ENCODE data around the gene VHLL.
"Not testable (repeated sequence)": the region's sequence is repeated elsewhere in the genome, so short reads cannot be mapped to it uniquely, and the experiment has no call there.

Gene VHLL

DNA sequence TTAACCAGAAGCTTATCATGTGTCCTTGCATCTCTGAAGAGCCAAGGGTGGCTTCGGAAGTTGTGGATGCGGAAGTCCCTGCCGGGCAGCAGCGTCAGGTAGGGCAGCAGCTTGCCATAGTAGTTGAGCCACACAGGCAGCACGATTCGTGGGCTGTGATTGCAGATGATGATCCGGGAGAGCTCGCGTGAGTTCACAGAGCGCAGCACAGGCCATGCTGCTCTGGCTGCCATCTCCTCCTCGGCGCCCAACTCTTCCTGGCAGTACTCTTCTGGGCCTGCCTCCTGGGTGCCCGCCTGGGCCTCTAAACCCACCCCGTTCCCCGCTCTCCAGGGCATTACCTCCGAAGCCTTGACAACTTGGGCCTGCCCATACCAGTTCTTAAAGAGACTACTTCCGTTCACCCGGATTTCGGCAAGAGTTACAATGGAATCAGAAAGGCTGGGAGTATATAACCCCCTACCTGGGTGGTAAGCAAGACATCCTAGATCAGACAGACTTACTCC, at the start of gene VHLL:
Gene VHLL (minus strand): TSS at position 456 of the 506 bp plus-strand sequence. CDS start 118 bp downstream, at position 338.
- DNase-seq (ENCODE audit: extremely low read depth, low read depth): no peak
- TF ChIP-seq, protein P1, sequence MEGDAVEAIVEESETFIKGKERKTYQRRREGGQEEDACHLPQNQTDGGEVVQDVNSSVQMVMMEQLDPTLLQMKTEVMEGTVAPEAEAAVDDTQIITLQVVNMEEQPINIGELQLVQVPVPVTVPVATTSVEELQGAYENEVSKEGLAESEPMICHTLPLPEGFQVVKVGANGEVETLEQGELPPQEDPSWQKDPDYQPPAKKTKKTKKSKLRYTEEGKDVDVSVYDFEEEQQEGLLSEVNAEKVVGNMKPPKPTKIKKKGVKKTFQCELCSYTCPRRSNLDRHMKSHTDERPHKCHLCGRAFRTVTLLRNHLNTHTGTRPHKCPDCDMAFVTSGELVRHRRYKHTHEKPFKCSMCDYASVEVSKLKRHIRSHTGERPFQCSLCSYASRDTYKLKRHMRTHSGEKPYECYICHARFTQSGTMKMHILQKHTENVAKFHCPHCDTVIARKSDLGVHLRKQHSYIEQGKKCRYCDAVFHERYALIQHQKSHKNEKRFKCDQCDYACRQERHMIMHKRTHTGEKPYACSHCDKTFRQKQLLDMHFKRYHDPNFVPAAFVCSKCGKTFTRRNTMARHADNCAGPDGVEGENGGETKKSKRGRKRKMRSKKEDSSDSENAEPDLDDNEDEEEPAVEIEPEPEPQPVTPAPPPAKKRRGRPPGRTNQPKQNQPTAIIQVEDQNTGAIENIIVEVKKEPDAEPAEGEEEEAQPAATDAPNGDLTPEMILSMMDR (IDR thresholded peaks at IDR 0.05; ENCODE audit: low read depth, low read length, missing control alignments): no peak
- no peak within 1 kb of the TSS for H3K4me3 ChIP-seq (replicated peaks; ENCODE audit: low read depth, low read length)

DNA sequence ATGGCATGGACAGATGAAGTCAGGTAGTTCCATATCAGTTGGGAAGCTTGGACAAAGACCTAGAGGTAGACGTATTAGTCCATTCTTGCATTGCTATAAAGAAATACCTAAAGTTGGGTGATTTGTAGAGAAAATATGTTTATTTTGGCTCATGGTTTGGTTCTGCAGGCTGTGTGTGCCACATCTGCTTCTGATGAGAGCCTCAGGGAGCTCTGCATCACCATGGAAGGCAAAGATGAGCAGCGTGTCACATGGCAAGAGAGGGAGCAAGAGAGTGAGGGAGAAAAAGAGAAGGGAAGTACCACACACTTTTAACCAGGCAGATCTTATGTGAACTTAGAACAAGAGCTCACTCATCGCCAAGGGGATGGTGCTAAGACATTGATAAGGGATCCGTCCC, 48.2 kb upstream of the VHLL start:
- TF ChIP-seq, protein P1 (IDR thresholded peaks at IDR 0.05; ENCODE audit: low read depth, low read length, missing control alignments): no peak
- peak; percentile 72 for DNase-seq (ENCODE audit: extremely low read depth, low read depth)
- no peak overlapping the region for H3K4me3 ChIP-seq (replicated peaks; ENCODE audit: low read depth, low read length)

DNA sequence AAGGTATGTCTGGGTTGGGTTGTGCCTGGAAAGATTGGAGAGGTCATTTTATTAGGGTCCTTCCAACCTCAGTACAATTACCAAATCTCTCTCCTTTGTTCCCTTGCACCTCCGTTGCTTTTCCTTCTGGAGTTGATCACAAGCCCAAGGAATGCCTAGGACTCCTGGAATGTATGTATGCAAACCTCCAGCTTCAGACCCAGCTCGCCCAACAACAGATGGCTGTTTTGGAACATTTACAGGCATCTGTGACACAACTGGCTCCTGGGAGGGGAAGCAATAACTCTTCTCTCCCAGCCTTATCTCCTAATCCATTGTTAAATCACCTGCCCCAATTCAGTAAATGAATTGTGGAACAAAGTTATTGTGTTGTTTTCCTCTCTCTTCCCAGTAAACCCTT, 47.5 kb upstream of the VHLL start:
- peak; percentile 57 for DNase-seq (ENCODE audit: extremely low read depth, low read depth)
- TF ChIP-seq, protein P1 (IDR thresholded peaks at IDR 0.05; ENCODE audit: low read depth, low read length, missing control alignments): no peak
- no peak overlapping the region for H3K4me3 ChIP-seq (replicated peaks; ENCODE audit: low read depth, low read length)

DNA sequence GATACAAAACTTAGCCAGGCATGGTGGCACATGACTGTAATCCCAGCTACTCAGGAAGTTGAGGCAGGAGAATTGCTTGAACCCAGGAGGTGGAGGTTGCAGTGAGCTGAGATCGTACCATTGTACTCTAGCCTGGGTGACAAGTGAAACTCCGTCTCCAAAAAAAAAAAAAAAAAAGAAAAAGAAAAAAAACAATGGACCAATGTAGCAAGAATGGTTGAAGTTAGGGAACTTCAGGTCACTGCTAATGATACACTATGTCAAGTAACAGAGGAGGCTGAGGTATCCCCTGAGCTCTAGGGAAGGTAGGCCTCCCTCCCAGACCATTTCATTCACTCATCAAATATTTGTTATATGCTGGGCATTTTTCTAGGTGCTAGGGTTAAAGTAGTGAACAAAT, 46.9 kb upstream of the VHLL start:
- DNase-seq (ENCODE audit: extremely low read depth, low read depth); H3K4me3 ChIP-seq (replicated peaks; ENCODE audit: low read depth, low read length): not testable (repeated sequence)

DNA sequence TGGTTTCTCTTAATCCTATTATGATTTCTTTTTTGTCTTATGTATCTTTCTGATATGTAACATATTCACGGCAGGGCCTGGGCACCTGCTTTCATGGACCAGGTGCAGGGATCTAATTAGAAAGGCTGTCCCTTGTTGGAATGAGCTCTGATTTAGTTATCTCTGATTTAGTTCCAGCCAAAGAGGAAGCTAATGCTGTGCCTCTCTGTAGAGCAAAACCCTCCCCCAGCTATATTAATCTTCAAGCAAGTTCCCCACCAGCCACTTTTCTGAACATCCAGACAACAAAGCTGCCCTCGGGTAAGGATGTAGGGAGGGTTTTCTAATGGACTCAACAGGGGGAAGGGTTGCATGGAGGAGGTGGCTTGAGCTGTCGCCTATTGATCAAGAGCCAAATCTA, 45.3 kb upstream of the VHLL start:
- DNase-seq (ENCODE audit: extremely low read depth, low read depth): no peak
- TF ChIP-seq, protein P1 (IDR thresholded peaks at IDR 0.05; ENCODE audit: low read depth, low read length, missing control alignments): no peak
- H3K4me3 ChIP-seq (replicated peaks; ENCODE audit: low read depth, low read length): no peak overlapping the region

DNA sequence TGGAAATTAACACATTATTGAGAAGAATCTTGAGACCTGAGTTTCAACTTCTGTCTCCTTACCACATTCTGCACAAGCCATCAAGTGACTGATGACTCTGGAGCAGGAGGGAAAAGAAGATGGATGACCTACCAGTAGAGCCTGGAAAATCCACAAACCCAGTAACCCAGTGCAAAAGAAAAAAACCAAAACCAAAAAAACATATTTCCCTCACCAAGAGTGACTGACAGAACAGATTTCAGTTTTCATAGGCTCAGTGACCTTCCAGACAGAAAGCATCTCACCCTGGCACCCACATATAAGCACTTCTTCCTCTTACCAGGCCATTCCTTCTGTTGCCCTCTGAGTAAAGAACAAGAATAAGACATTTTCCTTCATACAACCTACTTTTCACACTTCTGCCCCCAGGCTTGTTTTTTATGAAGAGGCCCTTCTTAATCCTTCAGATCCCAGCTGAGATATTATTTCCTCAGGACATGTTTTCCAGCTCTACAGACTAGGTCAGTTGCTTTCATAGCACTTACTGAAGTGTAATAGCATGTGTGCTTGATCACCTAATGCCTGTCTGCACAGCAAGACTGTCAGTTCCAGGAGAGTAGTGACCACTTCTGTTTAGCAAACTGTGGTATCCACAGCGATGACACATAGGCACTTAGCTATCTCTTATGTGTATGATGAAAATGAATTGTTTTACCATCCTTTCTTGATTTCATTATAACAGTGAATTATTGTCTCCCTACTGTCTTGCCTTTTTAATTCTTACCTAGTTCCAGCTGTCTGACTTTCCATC, 43.3 kb upstream of the VHLL start:
- peak; percentile 22 for DNase-seq (ENCODE audit: extremely low read depth, low read depth)
- no peak overlapping the region for H3K4me3 ChIP-seq (replicated peaks; ENCODE audit: low read depth, low read length)
- TF ChIP-seq, protein P1 (IDR thresholded peaks at IDR 0.05; ENCODE audit: low read depth, low read length, missing control alignments): no peak

DNA sequence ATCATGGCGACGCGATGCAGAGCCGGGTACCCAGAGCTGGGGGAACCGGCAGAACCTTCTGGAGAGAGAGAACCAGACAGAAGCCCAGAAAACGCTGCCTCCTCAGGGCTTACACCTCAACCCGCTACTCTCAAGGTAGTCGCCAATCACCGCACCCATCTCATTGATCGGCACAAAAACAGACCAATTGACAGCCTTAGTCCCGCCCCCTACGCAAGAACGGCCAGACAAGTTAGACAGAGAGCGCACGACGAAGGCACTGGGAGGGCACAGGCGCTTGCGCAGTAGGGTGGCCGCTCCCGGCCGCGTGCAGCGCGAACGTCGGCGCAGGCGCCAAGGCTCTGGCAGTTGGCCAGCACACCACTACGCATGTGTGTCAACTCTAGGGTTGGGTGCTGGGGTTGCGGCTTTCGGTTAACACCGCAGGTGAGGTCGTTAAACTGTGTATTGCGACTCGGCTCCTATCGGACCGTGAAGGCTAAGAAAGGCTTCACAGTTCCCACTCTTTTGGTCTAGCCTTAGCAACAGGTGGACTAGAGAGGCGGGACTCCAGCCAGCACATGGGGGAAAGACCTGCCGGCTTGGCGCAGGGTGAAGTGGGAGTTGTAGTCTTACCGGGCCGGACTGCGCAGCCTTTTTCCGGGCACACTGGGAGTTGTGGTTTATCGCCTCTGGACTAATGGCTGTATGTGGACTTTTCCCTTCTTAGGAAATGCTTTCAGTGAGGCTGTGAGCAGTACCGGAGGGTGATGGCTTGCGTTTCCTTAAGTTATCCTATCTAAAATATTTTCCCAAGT, 39.3 kb upstream of the VHLL start, which contains the start of the genes CCT3 and TSACC:
Gene CCT3 (minus strand): TSS at position 113 of the 797 bp plus-strand sequence. CDS start 108 bp downstream, at position 5.
Gene TSACC (plus strand): TSS at position 347 of the 797 bp plus-strand sequence. CDS start 1,232 bp downstream, outside the sequence.
- DNase-seq (ENCODE audit: extremely low read depth, low read depth): peak; percentile 100
- TF ChIP-seq, protein P1 (IDR thresholded peaks at IDR 0.05; ENCODE audit: low read depth, low read length, missing control alignments): no peak
- H3K4me3 ChIP-seq (replicated peaks; ENCODE audit: low read depth, low read length): peak within 1 kb of the TSS; percentile 86

Data from HFF-Myc (cell line).